AG09309 (cell line): ENCODE measurements around the gene RIPK4.

Experiments
- DNase-seq: peaks from one replicate; pipeline ENCODE4 v3.0.0-alpha.2; 2010; ENCODE audit warnings: low read depth
- H3K4me3 ChIP-seq: 2 replicates; pipeline ENCODE4 v1.5.1; 2011; ENCODE audit warnings: mild to moderate bottlenecking, low read depth, low read length, moderate library complexity; ENCODE audit not compliant: control insufficient read depth
- CTCF ChIP-seq: IDR thresholded peaks from 2 replicates; pipeline ENCODE4 v1.5.1; 2011; ENCODE audit warnings: mild to moderate bottlenecking, low read depth, low read length, inconsistent platforms; ENCODE audit not compliant: insufficient read depth, control insufficient read depth; ENCODE audit errors: missing control alignments

Gene RIPK4

DNA sequence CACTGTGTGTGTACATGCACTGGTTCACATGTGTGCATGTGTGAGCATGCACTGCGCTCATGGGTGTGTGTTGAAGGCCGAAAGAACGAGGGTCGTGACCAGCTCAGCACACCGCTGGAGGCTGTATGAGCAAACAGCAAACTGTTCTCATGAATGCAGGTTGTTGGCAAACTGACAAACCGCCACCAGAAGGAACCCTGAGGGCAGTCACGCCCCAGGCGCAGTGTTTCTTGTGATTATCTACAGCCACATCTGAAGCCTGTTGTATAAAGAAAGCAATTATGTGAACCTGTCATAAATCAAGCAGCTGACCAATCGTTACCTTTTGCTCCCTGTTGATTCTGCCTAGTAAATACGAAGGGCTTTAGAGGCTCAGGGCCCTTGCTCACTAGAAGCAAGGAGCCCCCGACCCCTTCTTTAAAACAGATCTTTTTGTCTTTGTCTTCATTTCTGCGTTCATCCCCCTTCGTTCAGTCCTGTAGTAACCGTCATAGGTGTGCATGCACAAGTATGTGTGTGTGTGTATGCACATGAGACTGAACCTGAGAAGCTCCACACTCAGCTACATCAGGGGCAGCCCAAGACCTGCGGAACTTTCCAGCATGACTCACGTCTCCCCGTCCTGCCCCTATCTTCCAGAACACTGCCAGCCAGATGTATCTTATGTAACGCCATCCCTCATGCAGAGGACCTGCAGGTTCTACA, 16.8 kb upstream of the RIPK4 start:
- TF ChIP-seq CTCF: no peak
- no peak overlapping the region for H3K4me3 ChIP-seq
- DNase-seq: peak; percentile 47

DNA sequence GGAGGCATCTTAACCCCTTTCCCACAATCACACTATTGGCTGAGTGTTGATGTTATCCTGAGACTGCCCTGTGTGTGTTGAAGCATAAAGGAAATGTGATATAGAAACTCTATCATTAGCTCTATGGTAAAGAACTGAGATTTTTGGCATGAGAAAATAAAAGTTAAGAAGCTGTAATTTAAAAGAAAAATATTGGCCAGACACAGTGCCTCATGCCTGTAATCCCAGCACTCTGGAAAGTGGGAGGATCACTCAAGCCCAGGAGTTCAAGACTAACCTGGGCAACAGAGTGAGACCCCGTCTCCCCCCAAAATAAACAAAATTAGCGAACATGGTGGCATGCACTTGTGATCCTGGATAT, 14.2 kb upstream of the RIPK4 start:
- no peak for DNase-seq
- no peak overlapping the region for H3K4me3 ChIP-seq
- no peak for TF ChIP-seq CTCF

DNA sequence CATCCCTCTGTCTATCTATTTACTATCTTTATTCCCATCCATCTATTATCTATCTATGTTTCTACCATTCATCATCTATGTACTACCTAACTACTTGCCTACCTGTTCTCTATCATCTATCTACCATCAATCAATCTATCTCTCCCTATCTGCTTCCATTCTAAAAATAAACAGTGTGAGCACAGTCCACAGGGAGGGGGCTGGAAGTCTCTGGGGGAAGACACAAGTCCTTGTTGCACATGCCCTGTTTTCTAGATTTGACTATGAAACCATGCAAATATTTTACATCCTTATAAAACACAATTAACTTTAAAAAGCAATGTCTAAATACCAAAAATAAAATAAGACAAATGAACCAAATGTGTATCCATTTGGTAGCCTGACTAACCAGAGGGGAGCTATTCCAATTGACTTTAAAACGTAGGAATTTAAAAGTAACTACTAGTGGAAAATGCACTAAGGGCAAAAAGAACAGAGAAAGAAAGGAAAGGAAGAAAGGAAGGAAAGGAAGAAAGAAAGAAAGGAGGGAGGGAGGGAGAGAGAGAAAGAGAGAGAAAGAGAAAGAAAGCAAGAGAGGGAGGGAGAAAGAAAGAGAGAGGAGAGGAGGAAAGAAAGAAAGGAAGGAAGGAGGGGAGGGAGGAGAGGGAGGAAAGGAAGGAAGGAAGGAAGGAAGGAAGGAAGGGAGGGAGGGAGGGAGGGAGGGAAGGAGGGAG, 13.6 kb upstream of the RIPK4 start:
- no peak for TF ChIP-seq CTCF
- no peak overlapping the region for H3K4me3 ChIP-seq
- DNase-seq: no peak

DNA sequence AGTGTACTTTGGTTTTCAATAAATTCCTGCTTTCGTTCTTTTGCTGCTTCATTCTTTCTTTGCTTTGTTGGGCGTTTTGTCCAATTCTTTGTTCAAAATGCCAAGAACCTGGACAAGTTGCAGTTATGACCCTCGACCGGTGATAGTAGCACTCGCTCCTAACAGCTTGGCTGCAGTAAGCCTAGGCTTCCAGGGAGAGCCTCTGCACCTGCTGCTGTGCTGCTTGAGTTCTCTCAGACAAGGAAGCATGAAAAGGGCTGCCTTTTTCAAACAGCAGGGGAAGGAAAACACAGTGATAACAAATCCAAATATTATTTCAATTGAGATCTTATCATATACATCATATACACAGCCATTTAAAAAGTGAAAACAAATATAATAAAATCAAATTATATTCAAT, 12.8 kb upstream of the RIPK4 start:
- H3K4me3 ChIP-seq: no peak overlapping the region

DNA sequence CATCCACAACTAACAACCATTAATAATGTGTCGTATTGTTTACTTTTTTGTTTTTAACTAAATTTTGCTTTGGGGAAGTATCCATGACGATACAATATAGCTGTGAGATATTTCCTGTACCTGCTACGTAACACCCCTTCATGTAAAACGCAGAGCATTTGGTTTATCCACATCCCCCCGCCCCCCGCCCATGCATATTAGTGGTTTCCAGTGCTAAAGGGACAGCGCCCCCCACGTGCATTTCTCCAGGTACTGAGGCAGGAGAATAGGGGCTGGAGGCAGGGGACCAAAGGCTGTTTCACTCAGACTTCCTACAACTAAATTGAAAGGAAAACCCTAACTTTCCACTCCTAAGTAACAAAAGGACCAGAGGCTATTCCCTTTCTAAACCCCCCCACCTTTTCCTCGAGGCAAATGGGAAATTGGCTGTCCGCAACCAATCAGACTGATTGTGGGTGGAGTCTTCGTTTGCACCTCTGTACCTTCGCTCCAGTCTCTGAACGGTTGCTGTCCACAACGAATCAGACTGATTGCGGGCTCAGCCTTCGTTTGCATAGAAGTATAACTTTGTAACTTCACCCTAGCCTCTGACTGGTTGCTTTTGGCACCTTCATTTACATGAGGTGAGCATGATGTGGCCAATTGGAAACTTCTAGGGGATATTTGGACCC, 12.2 kb upstream of the RIPK4 start:
- no peak for DNase-seq
- no peak for TF ChIP-seq CTCF
- no peak overlapping the region for H3K4me3 ChIP-seq

More for the DNA sequence above, 12.8 kb upstream of the RIPK4 start:
- no peak for TF ChIP-seq CTCF
- no peak for DNase-seq

GRCh38 chr21:41777951-41778815, 11.3 kb upstream of the RIPK4 start:
- DNase-seq: peak; percentile 55
- peak; percentile 97 for TF ChIP-seq CTCF
- H3K4me3 ChIP-seq: no peak overlapping the region
